Neural crest cell (in vitro differentiated cells): ENCODE results near the gene GRK2. TPM values are rescaled to one million over a fixed set of nuclear protein-coding genes. Genes with fewer than 3 reads are reported as not detected.

Experiments used
- DNase-seq: peaks from one replicate; pipeline ENCODE4 v3.0.0; 2021; ENCODE audit warnings: low read depth, mixed read lengths, low spot score
- H3K27ac Mint-ChIP-seq: one replicate; pipeline ENCODE4 v1.8.0; 2021; ENCODE audit warnings: mild to moderate bottlenecking, mixed read lengths; ENCODE audit not compliant: unreplicated experiment
- H3K27me3 Mint-ChIP-seq: 2 replicates; pipeline ENCODE4 v1.8.0; 2021; ENCODE audit warnings: low read depth, mild to moderate bottlenecking, mixed read lengths
- H3K36me3 Mint-ChIP-seq: 2 replicates; pipeline ENCODE4 v1.8.0; 2021; ENCODE audit warnings: low read depth, mild to moderate bottlenecking, mixed read lengths
- H3K4me1 Mint-ChIP-seq: 2 replicates; pipeline ENCODE4 v1.8.0; 2021; ENCODE audit warnings: mixed read lengths
- H3K4me3 Mint-ChIP-seq: one replicate; pipeline ENCODE4 v1.8.0; 2021; ENCODE audit warnings: mild to moderate bottlenecking, mixed read lengths
- H3K9me3 Mint-ChIP-seq: 2 replicates; pipeline ENCODE4 v1.8.0; 2021; ENCODE audit warnings: mixed read lengths
- CTCF ChIP-seq: fragments of 200-600 bp; sonication (generic); conservative IDR thresholded peaks from 2 replicates; pipeline ENCODE4 v1.5.0; 2021; ENCODE audit warnings: antibody characterized with exemption, mild to moderate bottlenecking
- total RNA-seq: library from RNA; stranded (reverse); gene quantifications from 2 replicates; pipeline ENCODE4 v1.2.1, GENCODE V29; 2021

The GRK2 gene
- total RNA-seq, 1 donor from 2014 or later = 51.3 TPM

- no peak for DNase-seq
- Mint-ChIP-seq H3K36me3 (peaks cover 3% of the 10 kb centered on the region), H3K4me1 (peaks cover 13% of the 10 kb centered on the region), H3K27me3 (peaks cover 2% of the 10 kb centered on the region), H3K27ac (no peak overlapping the region), H3K4me3 (no peak overlapping the region), H3K9me3 (no peaks in the 10 kb centered on the region)
- TF ChIP-seq CTCF = no peak
Measured at GRCh38 chr11:67285541-67286498, 19.5 kb downstream of the GRK2 start.

DNA sequence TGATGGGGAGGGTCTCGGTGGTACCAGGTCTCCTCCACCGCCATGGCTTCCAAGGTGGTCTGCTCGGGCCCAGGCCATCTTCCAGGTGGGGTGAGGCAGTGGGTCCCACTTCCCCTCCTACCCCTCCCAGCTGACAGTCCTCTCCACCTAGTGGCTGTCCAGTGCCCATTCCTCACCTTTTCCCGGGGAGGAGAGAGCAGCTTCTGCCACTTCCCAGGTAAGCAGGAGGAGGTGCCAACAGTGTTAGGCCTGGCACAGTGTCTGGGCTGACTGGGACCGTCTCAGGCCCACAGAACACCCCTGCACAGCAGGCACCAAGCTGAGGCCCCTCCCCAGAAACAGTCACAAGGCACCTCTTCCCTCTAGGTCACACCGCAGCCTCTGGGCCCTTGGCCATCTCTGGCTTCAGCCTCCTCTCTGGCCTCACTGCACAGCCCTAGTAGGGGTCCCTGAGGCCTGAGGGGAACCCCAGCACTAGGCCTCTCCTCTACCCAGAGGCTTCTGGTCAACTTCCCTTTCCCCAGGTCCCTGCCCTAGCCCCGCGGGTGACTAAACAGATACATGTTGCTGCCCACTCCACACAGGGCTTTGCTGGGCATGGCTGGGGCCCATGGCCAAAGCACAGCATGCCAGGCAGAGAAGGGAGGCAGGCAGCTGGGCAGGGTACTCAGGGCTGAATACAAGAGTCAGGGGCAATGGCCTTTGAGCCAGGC is 20.5 kb downstream of the GRK2 start:
- no peak for TF ChIP-seq CTCF
- Mint-ChIP-seq H3K4me3 (peak overlapping the region; percentile 81), H3K27me3 (peaks cover 2% of the 10 kb centered on the region), H3K27ac (peak overlapping the region; percentile 85), H3K36me3 (peaks cover 3% of the 10 kb centered on the region), H3K9me3 (no peaks in the 10 kb centered on the region), H3K4me1 (peaks cover 13% of the 10 kb centered on the region)
- DNase-seq = no peak

GRCh38 chr11:67287355-67288197 is 21.3 kb downstream of the GRK2 start:
- Mint-ChIP-seq H3K4me3 (peak overlapping the region; percentile 81), H3K9me3 (no peaks in the 10 kb centered on the region), H3K27me3 (peaks cover 2% of the 10 kb centered on the region), H3K4me1 (peaks cover 17% of the 10 kb centered on the region), H3K27ac (peak overlapping the region; percentile 85), H3K36me3 (peaks cover 6% of the 10 kb centered on the region)
- TF ChIP-seq CTCF = no peak
- no peak for DNase-seq

DNA sequence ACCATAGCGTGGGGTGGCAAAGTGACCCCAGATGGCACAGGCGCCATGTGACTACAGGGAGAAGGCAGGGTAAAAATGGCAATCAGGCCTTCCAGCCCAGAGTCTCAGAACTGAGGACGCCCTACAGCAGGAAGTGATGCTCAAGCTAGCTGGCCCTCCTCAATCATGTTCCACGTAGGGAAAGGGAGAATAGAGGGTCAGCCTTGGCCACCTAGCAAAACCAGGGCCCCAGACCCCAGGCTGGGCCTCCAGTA is 21.9 kb downstream of the GRK2 start:
- DNase-seq = no peak
- Mint-ChIP-seq H3K4me3 (peak overlapping the region; percentile 81), H3K9me3 (no peaks in the 10 kb centered on the region), H3K36me3 (peaks cover 12% of the 10 kb centered on the region), H3K27me3 (peaks cover 2% of the 10 kb centered on the region), H3K4me1 (peaks cover 22% of the 10 kb centered on the region), H3K27ac (no peak overlapping the region)
- TF ChIP-seq CTCF = no peak

DNA sequence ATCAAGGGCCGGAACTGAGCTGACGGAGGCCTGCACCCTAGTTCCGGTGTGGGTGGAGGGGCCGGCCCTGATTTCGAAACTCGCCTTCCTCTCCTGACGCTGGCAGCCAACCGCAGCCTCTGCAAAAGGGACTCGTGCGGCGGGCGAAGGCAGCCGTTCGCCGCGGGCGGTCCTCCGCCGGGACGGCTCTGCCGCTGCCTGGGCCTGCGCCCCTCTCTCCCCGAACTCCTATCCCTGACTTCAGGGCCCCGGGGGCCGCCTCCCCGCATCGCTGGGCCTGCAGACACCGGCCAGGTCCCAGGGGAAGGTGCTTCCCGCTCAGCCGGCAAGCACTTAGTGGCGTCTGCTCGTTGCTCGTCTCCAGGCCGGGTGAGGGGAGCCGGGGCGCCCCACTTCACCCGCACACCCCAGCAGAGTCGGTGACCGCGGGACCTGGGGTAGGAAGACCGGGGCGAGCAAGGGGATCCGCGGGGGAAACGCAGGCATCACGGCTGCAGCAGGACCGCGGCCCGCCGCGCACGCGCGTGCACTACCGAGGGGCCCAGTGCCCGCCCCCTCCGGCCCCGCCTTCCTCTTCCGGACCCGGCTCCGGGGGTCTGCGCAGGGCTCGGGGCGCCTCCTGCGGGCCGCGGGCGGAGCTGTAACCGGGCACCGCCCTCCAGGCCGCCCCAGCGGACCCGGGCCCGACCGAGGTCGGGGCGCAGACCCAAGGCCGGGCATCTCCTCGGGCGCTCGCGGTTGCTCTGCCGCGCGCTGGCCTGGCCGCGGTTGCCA is 22.4 kb downstream of the GRK2 start:
- peak; percentile 52 for TF ChIP-seq CTCF
- Mint-ChIP-seq H3K36me3 (peaks cover 13% of the 10 kb centered on the region), H3K9me3 (no peaks in the 10 kb centered on the region), H3K27me3 (peaks cover 2% of the 10 kb centered on the region), H3K4me3 (peak overlapping the region; percentile 81), H3K27ac (no peak overlapping the region), H3K4me1 (peaks cover 23% of the 10 kb centered on the region)
- peak; percentile 84 for DNase-seq
